SU-DHL-6 (cell line): ENCODE measurements around the gene PSMB9.

ENCODE experiments used
- H2AFZ ChIP-seq: fragments of 200-600 bp; sonication (generic); 2 replicates; pipeline ENCODE4 v1.6.1; 2014; ENCODE audit warnings: low read depth, mild to moderate bottlenecking, moderate library complexity, mixed read lengths, antibody characterized with exemption, low read length; ENCODE audit not compliant: severe bottlenecking
- H3F3A ChIP-seq: fragments of 200-600 bp; shearing (Covaris generic); 2 replicates; pipeline ENCODE4 v1.6.0; 2016; ENCODE audit warnings: antibody characterized with exemption, mild to moderate bottlenecking; ENCODE audit not compliant: insufficient read depth
- H3K27ac ChIP-seq: fragments of 200-600 bp; sonication (generic); 2 replicates; pipeline ENCODE4 v1.5.1; 2016; ENCODE audit warnings: low read depth, mild to moderate bottlenecking, low read length, moderate library complexity, mixed read lengths
- H3K27me3 ChIP-seq: fragments of 200-600 bp; sonication (generic), shearing (Covaris generic); 2 replicates; pipeline ENCODE4 v1.6.0; 2014; ENCODE audit warnings: mild to moderate bottlenecking, low read length
- H3K36me3 ChIP-seq: fragments of 200-600 bp; sonication (generic); 2 replicates; pipeline ENCODE4 v1.6.1; 2014; ENCODE audit warnings: mild to moderate bottlenecking, low read length, mixed read lengths
- H3K4me2 ChIP-seq: fragments of 300-600, 200-600 bp; shearing (Covaris generic), sonication (generic); 2 replicates; pipeline ENCODE4 v1.6.0; 2014; ENCODE audit warnings: low read length, low read depth, mild to moderate bottlenecking; ENCODE audit not compliant: poor library complexity, severe bottlenecking
- H3K4me3 ChIP-seq: fragments of 200-600 bp; sonication (generic); 2 replicates; pipeline ENCODE4 v1.5.1; 2014; ENCODE audit warnings: antibody characterized with exemption, low read length, mild to moderate bottlenecking, mixed read lengths; ENCODE audit not compliant: insufficient read depth, poor library complexity, severe bottlenecking
- H3K79me2 ChIP-seq: fragments of 200-600 bp; sonication (generic); 2 replicates; pipeline ENCODE4 v1.6.1; 2014; ENCODE audit warnings: mild to moderate bottlenecking, low read length, moderate library complexity; ENCODE audit not compliant: insufficient read depth
- H3K9ac ChIP-seq: fragments of 200-600 bp; sonication (generic); 2 replicates; pipeline ENCODE4 v1.7.0; 2014; ENCODE audit warnings: mild to moderate bottlenecking, low read length
- H3K9me2 ChIP-seq: fragments of 200-600 bp; sonication (generic); replicated peaks from 2 replicates; pipeline ENCODE4 v1.6.1; 2014; ENCODE audit warnings: low read length; ENCODE audit not compliant: insufficient read depth
- H3K9me3 ChIP-seq: fragments of 200-600 bp; sonication (generic); 2 replicates; pipeline ENCODE4 v1.6.1; 2014; ENCODE audit warnings: low read length, mixed read lengths; ENCODE audit not compliant: insufficient read depth
- H4K20me1 ChIP-seq: fragments of 200-600 bp; sonication (generic); 2 replicates; pipeline ENCODE4 v1.6.1; 2014; ENCODE audit warnings: low read depth, mild to moderate bottlenecking, antibody characterized with exemption, low read length, moderate library complexity, mixed read lengths
- EZH2phosphoT487 ChIP-seq: fragments of 200-600 bp; sonication (generic), shearing (Covaris generic); conservative IDR thresholded peaks from 2 replicates; pipeline ENCODE4 v1.6.1; 2018; ENCODE audit warnings: mild to moderate bottlenecking, antibody characterized with exemption, low read length, moderate library complexity, mixed read lengths
- TF ChIP-seq, protein P1 (sequence below): fragments of 200-600 bp; sonication (generic); IDR thresholded peaks from one replicate; pipeline ENCODE4 v1.5.1; 2017; ENCODE audit warnings: antibody characterized with exemption, mild to moderate bottlenecking, low read length, moderate library complexity; ENCODE audit not compliant: insufficient read depth, poor library complexity, severe bottlenecking

PSMB9 gene

DNA sequence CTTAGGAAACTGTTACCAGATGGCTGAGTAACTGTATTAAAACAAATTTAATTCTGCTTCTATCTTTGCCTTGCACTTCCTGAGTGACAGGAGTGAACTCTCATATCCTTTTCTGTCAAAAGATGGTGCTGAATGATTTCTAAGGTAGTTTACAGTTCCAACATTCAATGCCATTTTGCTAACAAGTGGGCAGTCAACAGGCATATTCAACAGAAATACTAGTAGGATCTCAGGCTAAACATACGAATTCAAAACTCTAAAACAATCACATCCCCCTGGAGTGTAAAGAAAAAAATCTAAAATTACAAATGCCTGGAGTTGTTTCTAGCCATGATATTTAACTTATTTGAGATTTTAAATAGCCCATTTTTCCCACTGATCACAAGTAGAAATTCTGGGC lies 6.7 kb downstream of the PSMB9 start:
- no peaks in the 10 kb centered on the region for H3K79me2 ChIP-seq
- no peaks in the 10 kb centered on the region for H4K20me1 ChIP-seq
- H3K27ac ChIP-seq, result no peak overlapping the region
- H3K4me3 ChIP-seq, result no peak overlapping the region
- H3F3A ChIP-seq, result peaks cover 4% of the 10 kb centered on the region
- H3K9me2 ChIP-seq, result no peaks in the 10 kb centered on the region
- no peaks in the 10 kb centered on the region for H3K36me3 ChIP-seq
- H3K4me2 ChIP-seq, result no peak overlapping the region
- no peaks in the 10 kb centered on the region for H3K27me3 ChIP-seq
- no peak overlapping the region for H2AFZ ChIP-seq
- H3K9ac ChIP-seq, result no peak overlapping the region
- H3K9me3 ChIP-seq, result no peaks in the 10 kb centered on the region
- TF ChIP-seq EZH2phosphoT487, result no peak
- TF ChIP-seq, protein P1, sequence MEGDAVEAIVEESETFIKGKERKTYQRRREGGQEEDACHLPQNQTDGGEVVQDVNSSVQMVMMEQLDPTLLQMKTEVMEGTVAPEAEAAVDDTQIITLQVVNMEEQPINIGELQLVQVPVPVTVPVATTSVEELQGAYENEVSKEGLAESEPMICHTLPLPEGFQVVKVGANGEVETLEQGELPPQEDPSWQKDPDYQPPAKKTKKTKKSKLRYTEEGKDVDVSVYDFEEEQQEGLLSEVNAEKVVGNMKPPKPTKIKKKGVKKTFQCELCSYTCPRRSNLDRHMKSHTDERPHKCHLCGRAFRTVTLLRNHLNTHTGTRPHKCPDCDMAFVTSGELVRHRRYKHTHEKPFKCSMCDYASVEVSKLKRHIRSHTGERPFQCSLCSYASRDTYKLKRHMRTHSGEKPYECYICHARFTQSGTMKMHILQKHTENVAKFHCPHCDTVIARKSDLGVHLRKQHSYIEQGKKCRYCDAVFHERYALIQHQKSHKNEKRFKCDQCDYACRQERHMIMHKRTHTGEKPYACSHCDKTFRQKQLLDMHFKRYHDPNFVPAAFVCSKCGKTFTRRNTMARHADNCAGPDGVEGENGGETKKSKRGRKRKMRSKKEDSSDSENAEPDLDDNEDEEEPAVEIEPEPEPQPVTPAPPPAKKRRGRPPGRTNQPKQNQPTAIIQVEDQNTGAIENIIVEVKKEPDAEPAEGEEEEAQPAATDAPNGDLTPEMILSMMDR, result no peak

DNA sequence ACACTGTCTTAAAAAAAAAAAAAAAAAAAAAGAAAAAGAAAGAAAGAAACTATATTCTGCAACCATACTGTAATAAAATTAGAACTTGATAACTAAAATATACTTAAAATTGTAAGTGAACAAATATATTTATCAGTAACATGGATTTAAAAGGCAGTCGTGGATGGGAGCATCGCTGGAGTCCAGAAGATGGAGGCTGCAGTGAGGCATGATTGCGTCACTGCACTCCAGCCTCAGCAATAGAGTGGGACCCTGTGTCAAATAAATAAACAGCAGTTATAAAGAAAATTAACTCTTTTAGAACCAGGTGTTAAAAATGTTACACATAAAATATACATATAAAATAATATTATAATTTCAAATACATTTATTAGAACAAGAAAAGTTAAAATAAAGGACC lies 8.7 kb downstream of the PSMB9 start:
- H3K4me3 ChIP-seq, result no peak overlapping the region
- H2AFZ ChIP-seq, result no peak overlapping the region
- H3K9me2 ChIP-seq, result no peaks in the 10 kb centered on the region
- H3F3A ChIP-seq, result peaks cover 20% of the 10 kb centered on the region
- H4K20me1 ChIP-seq, result no peaks in the 10 kb centered on the region
- no peak overlapping the region for H3K4me2 ChIP-seq
- H3K27me3 ChIP-seq, result no peaks in the 10 kb centered on the region
- no peaks in the 10 kb centered on the region for H3K79me2 ChIP-seq
- no peak for TF ChIP-seq EZH2phosphoT487
- TF ChIP-seq, protein P1, result no peak
- no peaks in the 10 kb centered on the region for H3K9me3 ChIP-seq
- no peaks in the 10 kb centered on the region for H3K36me3 ChIP-seq
- no peak overlapping the region for H3K27ac ChIP-seq
- H3K9ac ChIP-seq, result no peak overlapping the region

DNA sequence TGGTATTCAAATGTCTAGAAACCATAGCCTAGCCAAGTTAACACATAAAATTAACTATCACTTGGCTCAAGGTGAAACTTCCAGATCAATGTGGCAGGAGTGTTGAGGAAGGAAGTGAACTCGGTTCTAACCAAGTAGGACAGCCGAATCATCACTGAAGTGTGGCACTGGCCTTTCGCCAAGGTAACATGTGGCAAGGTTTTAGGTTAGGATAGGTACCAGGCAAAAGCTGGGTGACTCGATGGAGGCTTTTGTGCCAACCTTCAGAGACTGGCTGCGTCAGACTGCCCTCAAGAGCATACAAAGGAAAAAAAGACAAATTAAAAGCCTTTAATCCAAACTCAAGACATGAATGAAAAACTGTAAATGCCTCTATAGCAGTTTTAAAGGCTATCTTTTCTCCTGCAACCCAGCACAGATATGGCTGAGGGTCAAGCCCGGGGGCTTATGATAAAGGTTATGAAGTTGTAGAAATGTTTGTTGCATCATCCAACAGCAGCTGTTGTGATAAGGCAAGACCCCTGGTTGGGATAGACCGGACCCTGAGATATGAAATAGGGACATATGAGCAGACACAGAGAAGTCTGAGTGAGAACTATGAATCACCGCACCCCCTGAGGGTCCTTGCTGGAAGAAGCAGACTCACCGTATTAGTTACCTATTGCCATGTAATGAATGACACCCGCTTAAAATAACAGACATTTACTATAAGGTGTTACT lies 11.9 kb downstream of the PSMB9 start:
- H3K9me3 ChIP-seq, result no peaks in the 10 kb centered on the region
- no peaks in the 10 kb centered on the region for H3K36me3 ChIP-seq
- H3K79me2 ChIP-seq, result no peaks in the 10 kb centered on the region
- H3K9me2 ChIP-seq, result no peaks in the 10 kb centered on the region
- H3K27ac ChIP-seq, result no peak overlapping the region
- H3K4me3 ChIP-seq, result no peak overlapping the region
- H2AFZ ChIP-seq, result no peak overlapping the region
- no peaks in the 10 kb centered on the region for H3K27me3 ChIP-seq
- no peak overlapping the region for H3K4me2 ChIP-seq
- no peaks in the 10 kb centered on the region for H4K20me1 ChIP-seq
- H3K9ac ChIP-seq, result no peak overlapping the region
- TF ChIP-seq, protein P1, result no peak
- no peak for TF ChIP-seq EZH2phosphoT487
- peaks cover 22% of the 10 kb centered on the region for H3F3A ChIP-seq
